HG02763 (cell line): Measurements from ENCODE around the gene NPC1L1.

Experiments
- ATAC-seq: cut with Tn5 transposase; IDR thresholded peaks from one replicate; pipeline ENCODE4 v1.9.1; 2021; ENCODE audit warnings: mild to moderate bottlenecking, moderate library complexity; ENCODE audit not compliant: unreplicated experiment

Gene NPC1L1

DNA sequence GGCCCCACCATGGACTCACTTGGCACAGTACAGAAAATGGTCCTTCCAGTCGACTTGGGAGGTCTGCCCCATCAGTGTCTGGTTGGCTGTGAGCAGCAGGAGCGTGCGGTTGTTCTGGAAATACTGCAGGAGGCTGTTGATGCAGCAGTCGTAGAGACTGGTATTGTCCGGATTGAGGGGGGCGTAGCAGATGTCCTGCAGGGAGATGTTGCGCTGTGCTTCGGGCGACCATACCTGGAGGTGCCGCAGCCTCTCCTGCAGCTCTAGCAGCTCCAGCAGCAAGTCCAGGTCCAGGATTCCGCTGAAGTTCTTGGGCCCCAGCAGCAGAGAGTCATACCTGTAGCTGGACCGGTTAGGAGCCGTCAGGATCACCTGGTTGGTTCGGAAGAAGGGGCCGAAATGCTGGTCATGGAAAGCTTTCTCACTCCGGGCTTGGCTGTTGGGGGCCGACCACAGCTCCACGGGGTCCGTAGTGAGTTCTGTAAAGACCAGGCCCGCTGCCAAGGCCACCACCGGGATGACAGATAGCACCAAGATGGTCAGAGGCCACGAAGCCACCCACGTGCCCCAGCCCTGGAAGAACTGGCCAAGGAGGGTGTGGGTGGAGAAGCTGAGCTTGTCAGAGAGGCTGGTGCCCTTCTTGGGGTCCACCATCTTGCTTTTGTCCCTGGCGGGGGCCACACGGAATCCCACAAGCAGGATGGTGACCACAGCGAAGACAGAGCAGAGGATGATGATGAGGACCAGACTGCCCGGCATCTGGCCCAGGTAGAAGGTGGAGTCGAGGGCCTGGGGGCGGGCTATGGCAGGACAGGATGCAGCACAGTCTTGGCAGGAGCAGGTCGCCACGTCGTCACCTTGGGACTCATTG, 2.1 kb downstream of the NPC1L1 start:
- no peak for ATAC-seq

DNA sequence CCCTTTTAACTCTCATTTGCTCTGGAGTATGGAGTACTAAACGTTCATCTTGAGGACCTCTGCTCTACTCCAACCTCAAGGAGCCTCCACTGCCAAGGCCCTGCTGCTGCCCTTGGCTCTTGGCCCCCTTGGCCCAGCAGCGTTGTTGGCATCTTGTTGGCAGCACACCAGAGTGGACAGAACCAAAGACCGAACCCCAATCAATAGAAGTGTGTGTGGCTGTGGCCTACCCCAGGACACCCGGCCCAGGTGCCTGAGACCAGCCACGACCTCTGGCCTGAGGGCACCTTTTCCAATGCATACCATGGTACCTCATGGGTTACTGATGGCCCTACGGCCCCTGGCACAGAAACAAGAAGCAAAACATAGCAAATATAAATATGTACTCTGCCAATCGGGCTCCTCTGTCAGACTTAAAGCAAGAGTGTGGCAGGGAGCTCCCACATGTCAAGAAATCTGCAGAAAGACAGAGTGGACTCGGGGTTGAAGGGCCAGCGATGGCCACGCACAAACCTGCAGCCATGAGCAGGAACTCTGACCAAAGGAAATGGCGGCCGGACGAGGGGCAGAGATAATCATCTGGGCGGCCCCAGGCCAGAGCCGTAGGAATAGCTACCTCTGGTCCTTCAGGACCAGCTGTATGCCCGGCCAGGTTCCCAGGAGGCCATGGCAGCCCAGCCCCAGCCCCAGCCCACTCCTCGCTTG, 2.9 kb downstream of the NPC1L1 start:
- ATAC-seq, result no peak

DNA sequence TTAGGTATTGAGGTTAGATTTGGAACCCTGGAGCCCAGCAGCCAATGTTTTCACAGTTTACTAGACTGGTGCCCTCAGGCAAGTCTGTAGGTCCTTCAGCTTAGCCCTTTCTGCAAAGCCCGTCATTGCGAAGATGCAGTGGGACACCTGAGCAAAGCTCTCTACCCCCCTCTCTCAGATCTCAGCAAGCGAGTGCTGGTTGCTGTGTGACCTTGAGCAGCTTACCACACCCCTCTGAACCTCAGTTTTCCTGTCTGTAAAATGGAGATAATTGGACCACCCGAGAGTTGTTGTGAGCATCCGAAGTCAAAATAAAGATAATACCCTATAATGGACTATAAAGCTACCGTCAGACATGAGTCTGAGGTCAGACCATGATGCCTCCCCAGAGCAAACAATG, 3.7 kb downstream of the NPC1L1 start:
- no peak for ATAC-seq

DNA sequence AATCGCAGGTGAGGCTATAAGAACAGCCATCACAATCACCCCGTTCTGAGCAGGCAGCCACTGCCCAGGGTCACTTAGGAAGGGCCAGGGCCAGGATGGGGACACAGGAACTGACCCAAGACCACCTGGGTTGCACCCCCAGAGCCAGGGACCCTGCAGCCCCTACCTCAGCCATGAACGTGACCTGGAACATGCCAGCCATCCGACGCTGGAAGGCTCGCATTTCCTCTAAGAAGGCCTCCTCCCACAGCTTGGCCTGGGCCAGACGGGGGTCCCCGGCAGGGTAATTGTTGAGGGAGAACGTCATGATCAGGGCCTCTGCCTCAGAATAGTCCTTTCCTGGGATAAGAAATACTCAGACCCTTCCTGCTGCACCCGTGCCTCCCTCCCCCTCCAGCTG, 5.0 kb downstream of the NPC1L1 start:
- ATAC-seq, result no peak

DNA sequence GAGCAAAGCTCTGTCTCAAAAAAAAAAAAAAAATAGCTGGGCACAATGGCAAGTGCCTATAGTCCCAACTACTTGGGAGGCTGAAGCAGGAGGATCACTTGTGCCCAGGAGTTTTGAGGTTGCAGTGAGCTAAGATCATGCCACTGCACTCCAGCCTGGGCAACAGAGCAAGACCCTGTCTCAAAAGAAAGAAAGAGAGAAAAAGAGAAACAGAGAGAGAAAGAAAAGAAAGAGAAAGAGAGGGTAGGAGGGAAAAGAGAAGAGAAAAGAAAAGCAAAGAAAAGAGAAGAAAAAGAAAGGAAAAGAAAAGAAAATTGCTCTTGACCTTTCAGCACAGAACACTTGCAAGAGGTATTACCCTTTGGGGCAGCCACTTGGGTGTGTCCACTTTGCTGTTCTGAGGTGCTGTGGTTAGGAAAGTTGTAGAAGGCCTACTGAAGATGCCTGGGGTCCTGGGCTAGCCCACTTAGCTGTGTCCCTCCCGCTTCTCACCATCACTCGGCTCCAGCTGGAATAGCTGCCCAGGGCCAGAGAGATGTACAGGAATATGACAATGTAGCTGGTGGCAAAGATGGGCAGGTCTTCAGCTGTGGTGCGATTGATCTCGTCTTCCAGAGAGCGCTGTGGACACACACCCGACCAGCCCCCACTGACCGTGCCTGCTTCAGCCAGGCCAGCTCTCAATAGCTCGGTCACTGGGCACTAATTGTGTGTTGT, 5.6 kb downstream of the NPC1L1 start:
- ATAC-seq, result no peak

DNA sequence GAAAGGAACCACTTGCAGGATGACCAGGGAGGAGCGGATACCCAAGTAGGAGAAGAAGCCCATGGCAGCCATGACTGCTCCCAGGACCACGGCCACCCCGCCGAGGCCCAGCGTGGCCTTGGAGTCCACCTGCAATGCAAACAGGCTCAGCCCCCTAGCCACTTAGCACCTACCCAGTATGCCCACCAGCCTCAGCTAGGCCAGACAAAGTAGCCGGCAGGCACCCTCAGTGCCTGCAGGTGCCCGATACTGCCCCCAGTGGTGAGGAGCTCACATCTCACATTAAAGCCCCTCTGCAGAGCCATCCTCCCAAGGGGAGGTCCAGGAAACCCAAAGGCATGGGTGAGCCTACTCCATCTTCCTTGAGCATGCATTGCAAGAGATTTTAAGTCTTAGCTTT, 6.6 kb downstream of the NPC1L1 start:
- no peak for ATAC-seq

DNA sequence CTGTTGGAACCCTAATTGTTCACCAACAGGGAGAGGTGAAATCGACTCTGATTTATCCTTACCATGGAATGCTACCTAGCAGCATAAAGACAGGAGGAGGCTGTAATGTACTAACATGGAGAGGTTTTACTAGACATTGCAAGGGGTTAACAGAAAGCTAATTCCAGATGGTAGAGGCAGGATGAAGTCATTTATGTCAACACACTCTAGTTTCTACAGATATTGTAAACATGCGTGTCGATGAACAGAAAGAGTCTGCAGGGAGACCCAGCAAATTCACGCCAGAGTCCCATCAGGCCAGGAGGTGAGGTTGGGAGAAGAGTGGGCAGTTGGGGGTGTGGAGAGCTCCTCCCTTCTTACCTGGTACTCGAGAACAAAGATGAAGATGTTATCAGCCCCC, 7.0 kb downstream of the NPC1L1 start:
- no peak for ATAC-seq

DNA sequence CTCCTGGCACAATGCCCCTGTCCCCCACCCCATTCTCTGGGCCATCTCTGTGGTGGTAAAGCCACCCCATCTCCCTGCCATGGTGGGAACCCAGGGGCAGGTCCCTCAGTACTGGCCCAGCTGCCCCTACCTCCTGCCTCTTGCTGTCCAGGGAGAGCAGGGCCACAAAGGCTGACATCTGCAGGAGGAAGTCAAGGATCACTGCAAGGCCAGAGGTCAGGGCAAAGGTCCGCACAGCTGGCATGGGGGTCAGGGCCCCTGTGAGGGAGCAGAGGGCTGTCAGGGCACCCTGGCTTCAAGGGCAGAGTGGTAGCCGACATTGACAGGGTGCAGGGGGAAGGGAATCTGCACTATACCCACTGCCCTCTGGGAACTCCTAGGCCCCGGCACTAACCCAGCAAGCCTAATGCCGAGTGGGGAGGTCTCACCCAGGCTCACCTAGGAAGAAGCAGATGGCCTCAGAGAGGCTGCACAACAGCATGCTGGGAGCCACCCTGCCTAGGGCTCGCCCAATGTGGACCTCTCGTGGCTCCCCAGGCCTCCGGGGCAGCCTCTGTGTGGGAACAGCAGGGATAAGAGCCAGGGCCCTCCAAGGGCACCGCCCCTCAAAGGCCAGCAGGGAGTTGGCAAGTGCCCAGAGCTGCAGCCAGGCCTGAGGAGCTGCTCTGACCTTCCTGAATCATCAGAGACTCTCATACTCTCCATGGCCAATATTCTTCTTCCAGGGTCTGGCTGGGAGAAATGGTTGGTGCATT, 7.7 kb downstream of the NPC1L1 start:
- ATAC-seq, result no peak

DNA sequence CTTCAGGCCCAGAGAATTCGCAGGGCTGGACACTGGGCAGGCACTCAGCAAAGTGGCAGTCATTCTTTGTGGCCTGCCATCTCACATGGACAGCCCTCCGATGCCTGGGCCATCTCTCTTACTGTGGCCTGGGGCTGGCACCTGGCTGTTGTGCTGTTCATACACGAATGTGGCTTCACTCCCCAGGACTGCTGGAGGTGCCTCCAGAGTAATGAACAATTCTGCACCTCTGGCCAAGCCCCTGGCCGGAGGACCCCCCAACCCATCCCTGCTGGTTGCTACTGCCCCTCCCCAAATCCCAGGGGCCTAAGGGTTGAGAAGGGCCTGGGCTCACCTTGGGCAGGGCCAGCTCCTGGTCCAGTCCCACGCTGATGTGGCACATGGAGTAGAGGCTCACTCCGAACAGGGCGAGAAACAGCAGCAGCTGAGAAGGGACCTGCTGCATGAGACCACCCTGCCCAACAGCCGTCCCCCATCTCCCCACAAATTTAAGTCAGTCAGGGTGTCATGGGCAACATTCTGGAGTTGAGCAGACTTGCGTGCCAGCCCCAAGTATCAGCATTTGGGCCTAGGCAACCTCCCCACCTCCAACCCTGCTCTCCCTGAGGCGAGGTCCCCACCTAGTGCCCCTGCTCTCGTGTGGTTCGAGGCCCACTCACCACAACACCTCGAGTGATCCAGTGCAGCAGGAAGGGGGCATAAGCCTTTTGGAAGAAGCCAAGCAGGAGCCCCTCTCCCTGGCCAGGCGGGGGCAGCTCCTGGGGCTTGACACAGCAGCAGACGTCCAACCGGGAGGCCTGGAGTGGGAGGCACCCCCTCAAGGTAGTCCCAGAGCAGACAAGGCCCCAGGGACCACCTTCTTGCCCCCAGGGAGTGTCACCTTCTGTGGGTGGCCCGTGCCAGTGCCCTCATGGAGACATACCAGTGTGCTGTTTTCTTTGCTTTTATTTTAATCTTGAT, 9.4 kb downstream of the NPC1L1 start:
- ATAC-seq, result no peak

DNA sequence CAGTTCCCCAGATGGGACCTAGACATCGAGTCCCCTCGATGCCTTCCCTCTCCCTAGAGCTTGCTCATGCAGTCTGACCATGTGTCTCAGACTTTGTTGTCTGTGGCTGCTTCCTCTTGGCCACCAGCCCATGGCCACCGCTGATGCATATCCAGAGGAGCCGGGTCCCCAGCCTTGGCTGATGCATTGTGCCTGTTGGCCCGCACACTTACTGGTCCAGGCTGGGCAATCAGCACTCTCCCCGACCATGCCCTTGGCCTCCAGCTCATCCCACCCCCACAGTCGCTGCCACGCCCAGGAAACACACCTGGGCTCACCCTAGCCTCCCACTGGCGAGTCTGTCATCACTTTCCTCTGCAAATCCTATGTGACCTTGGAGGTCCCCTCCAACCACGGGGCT, 10.1 kb downstream of the NPC1L1 start:
- no peak for ATAC-seq

DNA sequence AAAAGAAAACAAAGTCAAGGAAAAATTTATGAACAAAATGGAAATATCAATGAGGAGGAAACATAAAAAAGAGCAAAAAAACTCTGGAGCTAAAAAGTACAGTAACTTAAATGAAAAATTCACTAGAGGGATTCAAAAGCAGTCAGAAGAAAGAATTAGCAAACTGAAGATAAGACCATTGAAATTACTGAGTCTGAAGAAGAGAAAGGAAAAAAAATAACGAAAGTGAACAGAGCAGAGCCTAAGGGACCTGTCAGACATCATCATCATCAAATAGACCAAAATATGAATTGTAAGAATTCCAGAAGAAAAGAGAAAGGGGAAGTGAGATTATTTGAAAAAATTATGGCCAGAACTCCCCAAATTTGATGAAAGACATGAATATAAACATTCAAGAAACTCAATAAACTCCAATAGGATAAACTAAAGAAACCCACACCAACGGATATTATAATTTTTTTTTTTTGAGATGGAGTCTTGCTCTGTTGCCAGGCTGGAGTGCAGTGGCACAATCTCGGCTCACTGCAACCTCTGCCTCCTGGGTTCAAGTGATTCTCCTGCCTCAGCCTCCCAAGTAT, 16.2 kb downstream of the NPC1L1 start:
- ATAC-seq, result no peak

DNA sequence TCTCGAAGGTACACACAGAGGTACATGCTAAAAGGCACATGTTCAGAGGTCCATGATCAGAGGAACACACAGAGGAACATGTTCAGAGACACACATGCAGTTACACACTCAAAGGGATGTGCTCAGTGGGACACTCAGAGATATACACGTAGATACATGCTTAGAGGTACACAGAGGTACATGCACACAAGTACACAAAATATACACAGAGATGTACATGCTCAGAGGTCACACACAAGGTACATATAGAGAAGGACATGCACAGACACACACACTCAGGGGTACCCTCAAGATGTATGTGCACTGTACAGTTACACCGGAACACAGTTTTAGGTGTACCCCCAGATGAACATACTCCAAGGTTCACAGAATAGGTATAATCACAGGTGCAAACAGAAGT, 18.8 kb downstream of the NPC1L1 start:
- ATAC-seq, result no peak

DNA sequence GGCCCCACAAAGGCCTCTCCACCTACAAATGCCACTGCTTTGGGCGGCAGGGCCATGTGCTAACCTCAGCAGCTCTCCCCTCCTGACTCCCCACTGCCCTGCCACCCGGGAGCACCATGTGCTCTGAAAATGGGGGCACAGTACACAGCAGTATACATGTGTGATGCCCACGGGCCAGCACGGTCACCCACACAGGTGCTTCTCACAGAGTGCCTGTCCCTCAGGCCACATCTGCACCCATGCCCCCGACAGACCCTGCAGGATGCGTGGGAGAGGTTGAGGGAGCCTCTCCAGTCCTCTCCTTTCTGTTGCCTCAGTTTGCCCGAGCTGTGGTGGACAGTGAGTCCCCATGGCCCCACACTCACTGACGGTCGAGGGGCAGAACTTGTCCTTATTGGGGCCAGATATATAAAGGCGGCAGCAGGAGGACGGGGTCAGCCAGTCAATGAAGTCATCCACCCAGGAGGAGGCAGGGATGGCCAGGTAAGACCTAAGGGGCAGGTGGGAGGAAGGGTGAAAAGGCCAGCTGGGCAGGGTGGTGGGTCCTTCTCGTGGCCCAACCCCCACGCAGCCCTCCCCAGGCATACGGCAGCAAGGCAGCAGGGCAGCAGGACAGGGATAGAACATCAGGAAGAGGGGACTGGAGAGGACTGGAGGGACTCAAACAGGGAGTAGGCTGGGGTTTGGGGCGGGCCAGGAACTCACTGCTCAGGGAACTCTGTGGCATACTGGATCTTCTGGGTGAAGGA, 19.6 kb downstream of the NPC1L1 start:
- ATAC-seq, result no peak

DNA sequence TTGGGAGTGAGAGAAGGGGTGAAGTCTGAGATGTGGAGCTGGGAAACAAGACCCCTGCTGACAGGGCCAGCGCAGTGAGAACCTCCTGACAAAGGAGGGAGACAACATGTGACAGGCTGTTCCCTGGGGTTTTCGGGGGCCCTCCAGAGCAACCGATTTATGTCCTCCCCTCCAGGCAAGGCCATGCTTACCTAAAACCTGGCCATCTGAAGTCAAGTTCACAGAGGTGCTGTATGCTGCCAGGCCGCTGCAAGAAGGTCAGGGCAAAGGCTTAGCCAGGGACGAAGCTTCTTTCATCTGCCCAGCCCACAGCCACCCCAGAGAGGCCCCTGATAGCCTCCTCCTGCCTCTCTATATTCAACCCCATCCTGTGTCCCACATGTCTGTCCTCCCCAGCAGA, 20.6 kb downstream of the NPC1L1 start:
- no peak for ATAC-seq

DNA sequence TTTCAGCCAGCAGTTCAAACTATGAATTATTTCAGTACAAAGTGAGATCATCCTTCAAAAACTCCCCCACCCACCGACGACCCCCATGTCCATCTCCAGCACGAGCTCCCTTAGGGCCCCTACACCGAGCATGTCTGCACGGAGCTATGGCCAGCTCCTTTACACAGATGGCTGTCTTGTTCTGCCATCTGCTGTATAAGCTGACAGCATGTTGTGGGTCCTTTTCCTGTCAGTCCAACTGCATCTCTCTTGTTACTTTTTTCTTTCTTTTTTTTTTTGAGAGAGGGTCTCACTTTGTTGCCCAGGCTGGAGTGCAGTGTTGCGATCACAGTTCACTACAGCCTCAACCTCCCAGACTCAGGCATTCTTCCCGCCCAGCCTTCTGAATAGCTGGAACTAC, 21.6 kb downstream of the NPC1L1 start:
- no peak for ATAC-seq

DNA sequence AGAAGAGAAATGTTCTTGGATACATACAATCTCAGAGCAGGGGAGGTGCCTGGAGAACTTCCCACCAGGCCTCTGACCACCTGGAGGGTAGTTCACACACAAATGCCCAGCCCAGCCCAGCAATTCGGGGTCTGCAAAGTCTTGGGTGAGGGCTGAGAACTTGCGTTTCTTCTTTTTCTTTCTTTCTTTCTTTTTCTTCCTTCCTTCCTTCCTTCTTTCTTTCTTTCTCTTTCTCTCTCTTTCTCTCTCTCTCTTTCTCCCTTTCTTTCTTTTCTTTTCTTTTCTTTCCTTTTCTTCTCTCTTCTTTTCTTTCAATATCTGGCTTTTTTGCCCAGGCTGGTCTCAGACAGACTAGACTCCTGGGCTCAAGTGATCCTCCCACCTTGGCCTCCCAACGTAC, 22.4 kb downstream of the NPC1L1 start:
- no peak for ATAC-seq

DNA sequence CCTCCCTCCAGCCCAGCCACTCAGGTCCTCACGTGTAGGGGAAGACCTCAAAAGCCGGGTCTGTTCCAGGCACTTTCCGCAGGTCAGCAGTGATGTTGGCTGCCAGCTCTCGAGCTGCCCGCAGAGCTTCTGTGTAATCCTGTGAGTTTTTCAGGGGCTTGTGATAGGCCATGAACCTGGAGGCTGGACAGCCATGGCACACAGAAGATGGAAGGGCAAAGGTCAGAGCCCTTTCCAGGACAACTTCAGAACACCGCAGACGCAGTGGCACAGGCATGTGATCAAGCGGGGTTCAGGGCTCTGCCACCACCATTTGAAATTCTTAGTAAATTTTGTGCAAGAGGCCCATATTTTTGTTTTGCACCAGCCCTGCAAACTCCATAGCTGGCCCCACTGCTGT, 24.0 kb downstream of the NPC1L1 start:
- no peak for ATAC-seq

DNA sequence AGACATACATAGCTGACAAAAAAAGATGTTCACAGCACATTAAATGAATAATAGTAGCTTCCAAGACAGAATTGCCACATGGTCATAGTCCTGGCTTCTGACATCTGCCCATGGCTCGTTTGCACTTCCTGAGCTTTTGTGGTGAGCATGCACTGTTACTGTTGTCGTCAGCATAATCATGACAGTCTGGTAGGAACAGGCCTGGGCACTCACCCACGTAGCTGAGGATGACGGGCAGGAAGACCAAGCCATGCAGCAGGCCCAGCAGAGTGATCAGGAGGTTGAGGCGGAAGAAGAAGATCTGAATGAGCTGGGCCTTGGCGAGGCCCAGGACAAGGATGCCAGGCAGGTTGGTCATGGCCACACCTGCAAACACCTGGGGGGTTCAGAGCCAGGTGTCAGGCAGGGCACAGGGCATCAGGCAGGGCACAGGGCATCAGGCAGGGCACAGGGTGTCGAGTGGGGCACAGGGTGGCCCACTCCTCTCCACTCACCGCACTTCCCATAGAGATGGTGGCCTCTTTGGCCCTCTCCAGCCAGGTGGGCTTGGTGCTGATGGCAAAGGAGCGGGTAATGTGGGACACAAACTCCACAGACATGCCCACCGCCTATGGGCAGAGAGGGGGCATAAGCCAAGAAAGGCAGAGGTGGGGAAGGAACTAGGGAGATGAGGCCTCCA, 25.4 kb downstream of the NPC1L1 start:
- no peak for ATAC-seq
